GM18505 (cell line): ENCODE results near the gene ITGB4.

Experiments
- ATAC-seq: cut with Tn5 transposase; IDR thresholded peaks from one replicate; pipeline ENCODE4 v1.9.1; 2021; ENCODE audit not compliant: unreplicated experiment
- POLR2A ChIP-seq: IDR thresholded peaks from 4 replicates; pipeline ENCODE4 v1.6.1; 2011; ENCODE audit warnings: borderline replicate concordance; ENCODE audit not compliant: insufficient read depth, insufficient read length; ENCODE audit errors: extremely low read depth

Gene ITGB4

GRCh38 chr17:75749545-75750389 lies 28.5 kb downstream of the ITGB4 start:
- no peak for ATAC-seq
- no peak for TF ChIP-seq POLR2A

GRCh38 chr17:75750661-75751423 lies 29.6 kb downstream of the ITGB4 start:
- no peak for TF ChIP-seq POLR2A
- no peak for ATAC-seq

- ATAC-seq = no peak
- TF ChIP-seq POLR2A = no peak
Measured at GRCh38 chr17:75751676-75752404, 30.6 kb downstream of the ITGB4 start.

DNA sequence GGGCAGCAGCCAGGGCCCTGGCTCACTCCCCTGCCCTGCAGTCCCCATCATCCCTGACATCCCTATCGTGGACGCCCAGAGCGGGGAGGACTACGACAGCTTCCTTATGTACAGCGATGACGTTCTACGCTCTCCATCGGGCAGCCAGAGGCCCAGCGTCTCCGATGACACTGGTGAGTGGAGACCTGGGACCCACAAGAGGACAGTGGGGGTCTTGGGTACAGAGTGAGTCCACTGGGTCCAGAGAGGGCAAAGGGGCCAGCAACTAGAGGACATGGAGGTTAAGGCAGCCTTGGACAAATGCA lies 31.1 kb downstream of the ITGB4 start:
- TF ChIP-seq POLR2A = no peak
- ATAC-seq = no peak

GRCh38 chr17:75752802-75753513 lies 31.7 kb downstream of the ITGB4 start:
- TF ChIP-seq POLR2A = no peak
- no peak for ATAC-seq

GRCh38 chr17:75753514-75754377 lies 32.5 kb downstream of the ITGB4 start:
- ATAC-seq = peak; percentile 70
- TF ChIP-seq POLR2A = peak; percentile 43

- no peak for TF ChIP-seq POLR2A
- no peak for ATAC-seq
Measured at GRCh38 chr17:75754378-75755204, 33.3 kb downstream of the ITGB4 start.

DNA sequence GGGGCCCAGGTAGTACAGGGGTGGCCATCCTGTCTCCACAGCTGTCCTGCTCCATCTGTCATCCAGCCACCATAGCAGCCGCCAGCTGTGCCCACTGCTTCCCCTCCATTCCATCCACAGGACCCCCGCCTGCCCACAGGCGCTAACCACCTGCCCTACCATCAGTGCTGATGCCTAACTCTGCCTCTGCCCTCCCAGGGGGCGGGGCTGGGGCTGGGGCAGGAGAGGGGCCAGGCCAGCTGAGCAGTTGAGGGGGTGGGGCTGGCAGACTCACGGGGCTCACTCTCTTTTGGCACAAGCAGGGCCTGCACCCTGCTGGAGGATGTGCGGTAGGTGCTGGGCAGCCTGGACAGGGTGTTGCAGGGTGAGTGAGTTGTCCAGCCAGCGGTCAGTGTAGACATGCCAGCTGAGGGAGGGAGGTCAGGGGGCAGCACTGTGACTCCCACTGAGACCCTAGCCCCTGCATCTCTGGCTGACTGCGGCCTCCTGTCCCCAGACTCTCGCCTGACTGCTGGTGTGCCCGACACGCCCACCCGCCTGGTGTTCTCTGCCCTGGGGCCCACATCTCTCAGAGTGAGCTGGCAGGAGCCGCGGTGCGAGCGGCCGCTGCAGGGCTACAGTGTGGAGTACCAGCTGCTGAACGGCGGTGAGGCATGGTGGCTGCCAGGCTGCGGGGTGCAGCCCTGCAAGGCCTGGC lies 34.1 kb downstream of the ITGB4 start:
- TF ChIP-seq POLR2A = no peak
- ATAC-seq = no peak

- ATAC-seq = no peak
- no peak for TF ChIP-seq POLR2A
Measured at GRCh38 chr17:75755990-75756389, 34.7 kb downstream of the ITGB4 start.

GRCh38 chr17:75756451-75757085 lies 35.3 kb downstream of the ITGB4 start:
- ATAC-seq = no peak
- no peak for TF ChIP-seq POLR2A
